HTR-8/SVneo (cell line): Measurements from ENCODE around the gene ATP13A3.

Source experiments
- DNase-seq: peaks from one replicate; pipeline ENCODE4 v3.0.0; 2011; ENCODE audit warnings: low spot score, mixed read lengths; ENCODE audit not compliant: insufficient read length
- FAIRE-seq: peaks from 2 replicates; lab custom pipeline; 2011; peaks lifted over from hg19 to GRCh38; lab: Jason Lieb, UNC

The ATP13A3 gene

GRCh38 chr3:194399874-194400411 is 86.9 kb downstream of the ATP13A3 start:
- no peak for FAIRE-seq
- no peak for DNase-seq

- no peak for FAIRE-seq
- no peak for DNase-seq
Measured at GRCh38 chr3:194399166-194399565, 87.6 kb downstream of the ATP13A3 start, which contains the start of gene GP5. TSS of gene GP5 (minus strand) at chr3:194399266. CDS start at chr3:194398282, 984 bp downstream.

GRCh38 chr3:194397757-194398312 is 89.0 kb downstream of the ATP13A3 start:
- FAIRE-seq (no peak), DNase-seq (no peak)

- DNase-seq = no peak
- FAIRE-seq = no peak
Measured at GRCh38 chr3:194396859-194397756, 89.7 kb downstream of the ATP13A3 start.

GRCh38 chr3:194396539-194396858 is 90.3 kb downstream of the ATP13A3 start:
- FAIRE-seq (no peak), DNase-seq (no peak)

- DNase-seq (no peak), FAIRE-seq (no peak)
Measured at GRCh38 chr3:194395778-194396538, 90.8 kb downstream of the ATP13A3 start.

GRCh38 chr3:194395212-194395611 is 91.6 kb downstream of the ATP13A3 start:
- FAIRE-seq = no peak
- no peak for DNase-seq

GRCh38 chr3:194392576-194392975 is 94.2 kb downstream of the ATP13A3 start:
- no peak for FAIRE-seq
- no peak for DNase-seq

- DNase-seq (no peak), FAIRE-seq (no peak)
Measured at GRCh38 chr3:194390835-194391234, 96.0 kb downstream of the ATP13A3 start.

- FAIRE-seq (no peak), DNase-seq (no peak)
Measured at GRCh38 chr3:194389269-194389668, 97.5 kb downstream of the ATP13A3 start.

GRCh38 chr3:194387926-194388418 is 98.8 kb downstream of the ATP13A3 start:
- no peak for FAIRE-seq

GRCh38 chr3:194387276-194387675 is 99.5 kb downstream of the ATP13A3 start:
- no peak for DNase-seq
- no peak for FAIRE-seq

More at GRCh38 chr3:194387926-194388418, 98.8 kb downstream of the ATP13A3 start:
- DNase-seq = no peak

GRCh38 chr3:194386648-194387047 is 100.2 kb downstream of the ATP13A3 start:
- no peak for FAIRE-seq
- DNase-seq = no peak

- FAIRE-seq (no peak), DNase-seq (no peak)
Measured at GRCh38 chr3:194386066-194386465, 100.7 kb downstream of the ATP13A3 start.

- FAIRE-seq = no peak
Measured at GRCh38 chr3:194384569-194385001, 102.2 kb downstream of the ATP13A3 start.

GRCh38 chr3:194384156-194384555 is 102.6 kb downstream of the ATP13A3 start:
- no peak for FAIRE-seq
- DNase-seq = no peak

More at GRCh38 chr3:194384569-194385001, 102.2 kb downstream of the ATP13A3 start:
- DNase-seq = no peak

GRCh38 chr3:194383276-194383940 is 103.4 kb downstream of the ATP13A3 start:
- FAIRE-seq (no peak), DNase-seq (no peak)

- DNase-seq (no peak), FAIRE-seq (no peak)
Measured at GRCh38 chr3:194382892-194383223, 103.9 kb downstream of the ATP13A3 start.

- DNase-seq (no peak), FAIRE-seq (no peak)
Measured at GRCh38 chr3:194382196-194382891, 104.5 kb downstream of the ATP13A3 start.
